ENCODE measurements around the gene MYL5.

DNA sequence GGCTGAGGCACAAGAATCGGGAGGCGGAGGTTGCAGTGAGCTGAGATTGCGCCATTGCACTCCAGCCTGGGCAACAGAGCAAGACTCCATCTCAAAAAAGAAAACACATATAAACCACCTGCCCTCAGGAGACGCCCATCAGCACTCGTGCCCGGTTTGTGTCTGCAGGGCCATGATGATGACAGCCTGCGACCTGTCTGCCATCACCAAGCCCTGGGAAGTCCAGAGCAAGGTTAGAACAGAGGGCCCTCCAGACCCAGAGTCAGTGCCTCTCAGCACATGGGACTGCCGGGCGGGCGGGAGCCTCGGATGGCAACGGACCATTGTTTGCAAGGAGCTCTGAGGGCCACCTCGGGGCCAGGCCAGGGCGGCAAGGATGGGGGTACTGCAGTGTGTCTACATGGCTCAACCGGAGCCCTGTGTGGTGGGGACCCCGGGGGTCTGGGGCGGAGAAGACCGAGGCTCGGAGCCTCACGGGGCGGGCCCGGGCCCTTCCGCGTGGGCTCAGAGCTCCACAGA lies 9.6 kb upstream of the MYL5 start:
- no peak for TF ChIP-seq POLR2A (IDR thresholded peaks at IDR 0.05; ENCODE audit: extremely low read depth, insufficient read length)
- TF ChIP-seq, protein P1, sequence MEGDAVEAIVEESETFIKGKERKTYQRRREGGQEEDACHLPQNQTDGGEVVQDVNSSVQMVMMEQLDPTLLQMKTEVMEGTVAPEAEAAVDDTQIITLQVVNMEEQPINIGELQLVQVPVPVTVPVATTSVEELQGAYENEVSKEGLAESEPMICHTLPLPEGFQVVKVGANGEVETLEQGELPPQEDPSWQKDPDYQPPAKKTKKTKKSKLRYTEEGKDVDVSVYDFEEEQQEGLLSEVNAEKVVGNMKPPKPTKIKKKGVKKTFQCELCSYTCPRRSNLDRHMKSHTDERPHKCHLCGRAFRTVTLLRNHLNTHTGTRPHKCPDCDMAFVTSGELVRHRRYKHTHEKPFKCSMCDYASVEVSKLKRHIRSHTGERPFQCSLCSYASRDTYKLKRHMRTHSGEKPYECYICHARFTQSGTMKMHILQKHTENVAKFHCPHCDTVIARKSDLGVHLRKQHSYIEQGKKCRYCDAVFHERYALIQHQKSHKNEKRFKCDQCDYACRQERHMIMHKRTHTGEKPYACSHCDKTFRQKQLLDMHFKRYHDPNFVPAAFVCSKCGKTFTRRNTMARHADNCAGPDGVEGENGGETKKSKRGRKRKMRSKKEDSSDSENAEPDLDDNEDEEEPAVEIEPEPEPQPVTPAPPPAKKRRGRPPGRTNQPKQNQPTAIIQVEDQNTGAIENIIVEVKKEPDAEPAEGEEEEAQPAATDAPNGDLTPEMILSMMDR (IDR thresholded peaks at IDR 0.05; ENCODE audit: low read depth, low read length) = no peak
- no peak for TF ChIP-seq MYC (IDR thresholded peaks at IDR 0.05; ENCODE audit: low read depth, low read length)
